Fibroblast of villous mesenchyme (primary cell): Measurements from ENCODE around the gene PON3. TPM values are rescaled to one million over a fixed set of nuclear protein-coding genes. Genes with fewer than 3 reads are reported as not detected.

Experiments used
- DNase-seq: peaks from one replicate; pipeline ENCODE4 v3.0.0-alpha.2; 2010; ENCODE audit warnings: low read depth
- H3K4me3 ChIP-seq: 2 replicates; pipeline ENCODE4 v1.5.1; 2011; ENCODE audit warnings: low read depth, mild to moderate bottlenecking, low read length
- CTCF ChIP-seq: IDR thresholded peaks from 2 replicates; pipeline ENCODE4 v1.5.1; 2012; ENCODE audit warnings: low read depth, mild to moderate bottlenecking, low read length; ENCODE audit not compliant: insufficient read depth
- small RNA-seq: library from RNA; depleted of rRNA; stranded (forward); fragments of <200 nt; gene quantifications from one replicate; pipeline ENCODE3, GENCODE V24; 2012
- total RNA-seq: library from RNA; depleted of rRNA; stranded (reverse); fragments of >200 nt; gene quantifications from 2 replicates; pipeline ENCODE4 v1.2.3, GENCODE V29; 2012

PON3 gene
- total RNA-seq, 1 donor = not detected

- no peak for TF ChIP-seq CTCF
- DNase-seq = no peak
- H3K4me3 ChIP-seq = no peak overlapping the region
Observed at GRCh38 chr7:95311389-95311788, 84.8 kb downstream of the PON3 start.

- no peak for DNase-seq
- no peak overlapping the region for H3K4me3 ChIP-seq
- TF ChIP-seq CTCF = no peak
Observed at GRCh38 chr7:95309951-95310350, 86.2 kb downstream of the PON3 start.

Small RNA genes lying within 50 kb of the gene (small RNA-seq; reads per million reads assigned to genes)
- gene AC004022.2 = not detected

Other genes starting within 250 kb of the PON3 start
- not detected in 2 replicates for gene PON1, start 71.8 kb downstream of the PON3 start, total RNA-seq
- 74.1 and 95.9 TPM in 2 replicates for gene PON2, start 38.7 kb upstream of the PON3 start, total RNA-seq
- not detected in 2 replicates for gene ASB4, start 89.6 kb upstream of the PON3 start, total RNA-seq
- under 0.01 TPM in 2 replicates for gene PDK4, start 200.1 kb upstream of the PON3 start, total RNA-seq